NCI-H526 treated with DMSO at 0.1 percent for 48 hours (cell line): ENCODE measurements around the gene NEU3.
"Not testable (repeated sequence)": the region's sequence is repeated elsewhere in the genome, so short reads cannot be mapped to it uniquely, and the experiment has no call there.

ENCODE experiments used
- DNase-seq: peaks from one replicate; lab custom pipeline; 2025; lab: John Stamatoyannopoulos, UW

Gene NEU3

GRCh38 chr11:75029836-75030631 lies 41.3 kb downstream of the NEU3 start:
- DNase-seq = no peak

- no peak for DNase-seq
Measured at GRCh38 chr11:75031224-75031753, 42.6 kb downstream of the NEU3 start.

- peak; percentile 28 for DNase-seq
Measured at GRCh38 chr11:75031771-75032549, 43.2 kb downstream of the NEU3 start.

GRCh38 chr11:75032550-75032935 lies 43.8 kb downstream of the NEU3 start:
- no peak for DNase-seq

GRCh38 chr11:75033916-75034315 lies 45.2 kb downstream of the NEU3 start:
- DNase-seq = no peak

GRCh38 chr11:75035256-75035655 lies 46.5 kb downstream of the NEU3 start:
- DNase-seq = no peak

- DNase-seq = no peak
Measured at GRCh38 chr11:75035911-75036565, 47.3 kb downstream of the NEU3 start.

GRCh38 chr11:75040167-75040770 lies 51.5 kb downstream of the NEU3 start:
- DNase-seq = no peak

GRCh38 chr11:75041263-75041662 lies 52.5 kb downstream of the NEU3 start:
- no peak for DNase-seq

- DNase-seq = not testable (repeated sequence)
Measured at GRCh38 chr11:75041821-75042220, 53.1 kb downstream of the NEU3 start.

- not testable (repeated sequence) for DNase-seq
Measured at GRCh38 chr11:75044381-75045170, 55.8 kb downstream of the NEU3 start.

GRCh38 chr11:75046668-75047067 lies 57.9 kb downstream of the NEU3 start:
- DNase-seq = not testable (repeated sequence)

GRCh38 chr11:75047191-75047590 lies 58.5 kb downstream of the NEU3 start:
- no peak for DNase-seq

GRCh38 chr11:75049501-75050266 lies 61.0 kb downstream of the NEU3 start:
- DNase-seq = not testable (repeated sequence)

- no peak for DNase-seq
Measured at GRCh38 chr11:75050516-75050915, 61.8 kb downstream of the NEU3 start.

GRCh38 chr11:75051043-75051442 lies 62.3 kb downstream of the NEU3 start:
- no peak for DNase-seq

- DNase-seq = no peak
Measured at GRCh38 chr11:75052457-75052856, 63.7 kb downstream of the NEU3 start.

- no peak for DNase-seq
Measured at GRCh38 chr11:75055511-75055910, 66.8 kb downstream of the NEU3 start.

GRCh38 chr11:75056814-75057213 lies 68.1 kb downstream of the NEU3 start:
- no peak for DNase-seq

- DNase-seq = no peak
Measured at GRCh38 chr11:75059299-75059698, 70.6 kb downstream of the NEU3 start.
